GM18858 (cell line): ENCODE measurements around the gene ABHD12.

ENCODE experiments used
- ATAC-seq: cut with Tn5 transposase; IDR thresholded peaks from one replicate; pipeline ENCODE4 v1.9.1; 2021; ENCODE audit not compliant: unreplicated experiment

The ABHD12 gene

GRCh38 chr20:25382704-25383370, 7.8 kb downstream of the ABHD12 start:
- ATAC-seq = no peak

GRCh38 chr20:25380945-25381614, 9.6 kb downstream of the ABHD12 start:
- ATAC-seq = no peak

- ATAC-seq = no peak
Measured at GRCh38 chr20:25378884-25379733, 11.5 kb downstream of the ABHD12 start.

- ATAC-seq = no peak
Measured at GRCh38 chr20:25378189-25378883, 12.3 kb downstream of the ABHD12 start.

- no peak for ATAC-seq
Measured at GRCh38 chr20:25376886-25377285, 13.7 kb downstream of the ABHD12 start.

GRCh38 chr20:25376236-25376635, 14.4 kb downstream of the ABHD12 start:
- no peak for ATAC-seq

GRCh38 chr20:25374842-25375241, 15.8 kb downstream of the ABHD12 start:
- ATAC-seq = no peak

GRCh38 chr20:25372584-25373336, 17.9 kb downstream of the ABHD12 start:
- ATAC-seq = no peak

GRCh38 chr20:25369971-25370370, 20.7 kb downstream of the ABHD12 start:
- no peak for ATAC-seq

GRCh38 chr20:25369529-25369928, 21.1 kb downstream of the ABHD12 start:
- ATAC-seq = no peak

GRCh38 chr20:25368976-25369375, 21.7 kb downstream of the ABHD12 start:
- no peak for ATAC-seq

- no peak for ATAC-seq
Measured at GRCh38 chr20:25368526-25368925, 22.1 kb downstream of the ABHD12 start.

GRCh38 chr20:25364879-25365699, 25.5 kb downstream of the ABHD12 start:
- ATAC-seq = no peak

GRCh38 chr20:25364180-25364788, 26.4 kb downstream of the ABHD12 start:
- ATAC-seq = no peak

GRCh38 chr20:25361287-25361683, 29.4 kb downstream of the ABHD12 start:
- no peak for ATAC-seq

GRCh38 chr20:25360631-25361286, 29.9 kb downstream of the ABHD12 start:
- ATAC-seq = no peak

GRCh38 chr20:25356271-25356933, 34.2 kb downstream of the ABHD12 start:
- no peak for ATAC-seq

- ATAC-seq = no peak
Measured at GRCh38 chr20:25355866-25356265, 34.8 kb downstream of the ABHD12 start.
